ENCODE results near the gene GMDS. TPM values are rescaled to one million over a fixed set of nuclear protein-coding genes. Genes with fewer than 3 reads are reported as not detected.

GMDS gene
- total and polyA plus RNA-seq, 2 of the 13 experiments (the other 11 are each of a cell fraction or from before 2014, with no cell fraction given), result 64.4 to 112 TPM

DNA sequence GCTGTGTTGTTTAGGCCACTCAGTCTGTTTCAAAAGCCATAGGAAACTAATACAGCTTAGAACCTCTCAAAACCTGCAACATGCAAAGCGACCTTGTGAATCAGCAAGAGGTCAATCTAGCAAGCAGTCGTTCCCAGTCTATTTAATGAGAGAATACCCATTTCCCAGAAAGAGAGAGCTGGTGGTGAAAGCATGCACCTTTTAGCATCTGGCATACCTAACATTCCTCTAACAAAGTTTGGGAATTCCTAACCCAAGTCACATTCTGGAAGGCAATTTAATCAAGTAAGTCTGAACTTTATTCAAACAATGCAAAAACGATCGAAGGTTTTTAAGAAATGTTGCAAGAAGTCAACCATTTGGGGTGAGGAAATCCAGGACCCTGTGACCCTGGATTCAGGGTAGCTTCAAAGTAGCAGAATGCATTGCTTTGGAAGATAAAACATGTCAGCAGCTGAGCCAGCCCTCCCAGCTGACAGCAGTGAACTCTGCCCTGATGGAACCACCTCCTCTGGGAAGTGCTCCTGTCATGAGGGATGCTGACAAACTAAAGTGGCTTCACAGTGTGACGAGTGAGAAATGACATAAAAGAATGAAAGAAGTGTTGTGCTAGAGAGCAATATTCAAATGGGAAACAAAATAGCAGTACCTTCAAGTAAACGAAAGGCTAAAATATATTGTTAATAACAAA lies 104.8 kb downstream of the GMDS start (continued):
- TF ChIP-seq HNF4A (CRISPR knock-in tag; IDR thresholded peaks at IDR 0.05) (peak; percentile 71), HDAC1 (CRISPR knock-in tag; IDR thresholded peaks at IDR 0.05) (0 out of 2 replicates have a peak, but pooled peaks have one; percentile 27), RXRB (CRISPR knock-in tag; IDR thresholded peaks at IDR 0.05; ENCODE audit: borderline replicate concordance) (peak; percentile 7; the same call in 1 of the 2 replicates), ZBTB42 (CRISPR knock-in tag; IDR thresholded peaks at IDR 0.05) (no peak), SETDB1 (CRISPR knock-in tag; IDR thresholded peaks at IDR 0.05; ENCODE audit: borderline replicate concordance) (no peak), SP1 (IDR thresholded peaks at IDR 0.05) (no peak), SP1 (CRISPR knock-in tag; IDR thresholded peaks at IDR 0.05) (no peak), ZSCAN20 (CRISPR knock-in tag; IDR thresholded peaks at IDR 0.05; ENCODE audit: borderline replicate concordance) (no peak), BORCS8-MEF2B (CRISPR knock-in tag; IDR thresholded peaks at IDR 0.05) (no peak), ZFYVE20 (CRISPR knock-in tag; IDR thresholded peaks at IDR 0.05; ENCODE audit: borderline replicate concordance, low read depth) (no peak)
- TF ChIP-seq, protein P1, sequence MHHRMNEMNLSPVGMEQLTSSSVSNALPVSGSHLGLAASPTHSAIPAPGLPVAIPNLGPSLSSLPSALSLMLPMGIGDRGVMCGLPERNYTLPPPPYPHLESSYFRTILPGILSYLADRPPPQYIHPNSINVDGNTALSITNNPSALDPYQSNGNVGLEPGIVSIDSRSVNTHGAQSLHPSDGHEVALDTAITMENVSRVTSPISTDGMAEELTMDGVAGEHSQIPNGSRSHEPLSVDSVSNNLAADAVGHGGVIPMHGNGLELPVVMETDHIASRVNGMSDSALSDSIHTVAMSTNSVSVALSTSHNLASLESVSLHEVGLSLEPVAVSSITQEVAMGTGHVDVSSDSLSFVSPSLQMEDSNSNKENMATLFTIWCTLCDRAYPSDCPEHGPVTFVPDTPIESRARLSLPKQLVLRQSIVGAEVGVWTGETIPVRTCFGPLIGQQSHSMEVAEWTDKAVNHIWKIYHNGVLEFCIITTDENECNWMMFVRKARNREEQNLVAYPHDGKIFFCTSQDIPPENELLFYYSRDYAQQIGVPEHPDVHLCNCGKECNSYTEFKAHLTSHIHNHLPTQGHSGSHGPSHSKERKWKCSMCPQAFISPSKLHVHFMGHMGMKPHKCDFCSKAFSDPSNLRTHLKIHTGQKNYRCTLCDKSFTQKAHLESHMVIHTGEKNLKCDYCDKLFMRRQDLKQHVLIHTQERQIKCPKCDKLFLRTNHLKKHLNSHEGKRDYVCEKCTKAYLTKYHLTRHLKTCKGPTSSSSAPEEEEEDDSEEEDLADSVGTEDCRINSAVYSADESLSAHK (CRISPR knock-in tag; IDR thresholded peaks at IDR 0.05; ENCODE audit: borderline replicate concordance), result no peak
- TF ChIP-seq, protein P2, sequence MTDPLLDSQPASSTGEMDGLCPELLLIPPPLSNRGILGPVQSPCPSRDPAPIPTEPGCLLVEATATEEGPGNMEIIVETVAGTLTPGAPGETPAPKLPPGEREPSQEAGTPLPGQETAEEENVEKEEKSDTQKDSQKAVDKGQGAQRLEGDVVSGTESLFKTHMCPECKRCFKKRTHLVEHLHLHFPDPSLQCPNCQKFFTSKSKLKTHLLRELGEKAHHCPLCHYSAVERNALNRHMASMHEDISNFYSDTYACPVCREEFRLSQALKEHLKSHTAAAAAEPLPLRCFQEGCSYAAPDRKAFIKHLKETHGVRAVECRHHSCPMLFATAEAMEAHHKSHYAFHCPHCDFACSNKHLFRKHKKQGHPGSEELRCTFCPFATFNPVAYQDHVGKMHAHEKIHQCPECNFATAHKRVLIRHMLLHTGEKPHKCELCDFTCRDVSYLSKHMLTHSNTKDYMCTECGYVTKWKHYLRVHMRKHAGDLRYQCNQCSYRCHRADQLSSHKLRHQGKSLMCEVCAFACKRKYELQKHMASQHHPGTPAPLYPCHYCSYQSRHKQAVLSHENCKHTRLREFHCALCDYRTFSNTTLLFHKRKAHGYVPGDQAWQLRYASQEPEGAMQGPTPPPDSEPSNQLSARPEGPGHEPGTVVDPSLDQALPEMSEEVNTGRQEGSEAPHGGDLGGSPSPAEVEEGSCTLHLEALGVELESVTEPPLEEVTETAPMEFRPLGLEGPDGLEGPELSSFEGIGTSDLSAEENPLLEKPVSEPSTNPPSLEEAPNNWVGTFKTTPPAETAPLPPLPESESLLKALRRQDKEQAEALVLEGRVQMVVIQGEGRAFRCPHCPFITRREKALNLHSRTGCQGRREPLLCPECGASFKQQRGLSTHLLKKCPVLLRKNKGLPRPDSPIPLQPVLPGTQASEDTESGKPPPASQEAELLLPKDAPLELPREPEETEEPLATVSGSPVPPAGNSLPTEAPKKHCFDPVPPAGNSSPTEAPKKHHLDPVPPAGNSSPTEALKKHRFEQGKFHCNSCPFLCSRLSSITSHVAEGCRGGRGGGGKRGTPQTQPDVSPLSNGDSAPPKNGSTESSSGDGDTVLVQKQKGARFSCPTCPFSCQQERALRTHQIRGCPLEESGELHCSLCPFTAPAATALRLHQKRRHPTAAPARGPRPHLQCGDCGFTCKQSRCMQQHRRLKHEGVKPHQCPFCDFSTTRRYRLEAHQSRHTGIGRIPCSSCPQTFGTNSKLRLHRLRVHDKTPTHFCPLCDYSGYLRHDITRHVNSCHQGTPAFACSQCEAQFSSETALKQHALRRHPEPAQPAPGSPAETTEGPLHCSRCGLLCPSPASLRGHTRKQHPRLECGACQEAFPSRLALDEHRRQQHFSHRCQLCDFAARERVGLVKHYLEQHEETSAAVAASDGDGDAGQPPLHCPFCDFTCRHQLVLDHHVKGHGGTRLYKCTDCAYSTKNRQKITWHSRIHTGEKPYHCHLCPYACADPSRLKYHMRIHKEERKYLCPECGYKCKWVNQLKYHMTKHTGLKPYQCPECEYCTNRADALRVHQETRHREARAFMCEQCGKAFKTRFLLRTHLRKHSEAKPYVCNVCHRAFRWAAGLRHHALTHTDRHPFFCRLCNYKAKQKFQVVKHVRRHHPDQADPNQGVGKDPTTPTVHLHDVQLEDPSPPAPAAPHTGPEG (CRISPR knock-in tag; IDR thresholded peaks at IDR 0.05), result no peak
